Inferior parietal cortex (tissue), 1 donor: ENCODE measurements around the gene CLSTN2.

ENCODE experiments used
- DNase-seq: peaks from one replicate; pipeline ENCODE4 v3.0.0-alpha.2; 2016; ENCODE audit errors: extremely low spot score

CLSTN2 gene

DNA sequence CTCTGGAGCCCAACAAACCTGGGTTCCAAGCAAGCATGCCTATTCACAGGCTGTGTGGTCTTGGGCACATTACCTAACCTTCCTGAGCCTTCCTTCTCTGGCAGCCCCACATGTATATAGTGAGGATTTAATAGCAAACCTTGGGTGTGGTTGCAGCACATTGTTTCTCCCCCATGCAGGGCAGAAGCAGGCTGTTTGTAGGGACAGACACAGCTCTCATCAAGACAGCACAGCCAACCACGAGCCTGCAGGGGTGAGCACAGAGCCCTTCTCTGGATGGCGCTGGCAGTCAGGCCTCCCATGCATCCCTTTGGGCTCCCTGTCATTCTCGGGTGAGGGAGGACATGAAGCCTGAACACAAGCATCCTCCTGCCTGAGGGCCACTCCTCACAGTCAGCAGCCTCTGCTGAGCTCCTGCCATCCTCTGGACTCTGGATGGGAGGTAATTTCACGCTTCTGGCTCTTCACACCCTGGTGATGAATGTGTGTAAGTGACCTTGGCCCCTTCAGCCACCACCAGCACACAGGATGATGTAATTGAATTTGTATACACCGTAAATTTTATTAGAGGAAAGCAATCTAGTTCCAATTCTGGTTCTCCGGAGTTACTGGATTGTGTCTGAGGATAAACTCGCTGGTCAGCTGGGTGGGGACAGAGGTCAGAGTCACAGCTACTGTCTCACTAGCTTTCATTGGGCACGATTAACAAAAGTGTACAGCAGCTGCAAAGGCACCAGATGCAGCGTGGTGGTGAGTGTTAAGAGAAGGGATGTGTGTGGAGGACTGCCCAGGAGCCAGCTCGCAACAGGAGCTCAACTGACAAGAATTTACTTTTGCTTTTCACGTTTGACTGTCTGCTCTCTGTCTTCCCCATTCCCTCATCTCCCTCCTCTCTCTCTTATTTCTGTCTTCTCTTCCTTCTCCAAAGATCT lies 118.1 kb downstream of the CLSTN2 start:
- no peak for DNase-seq

DNA sequence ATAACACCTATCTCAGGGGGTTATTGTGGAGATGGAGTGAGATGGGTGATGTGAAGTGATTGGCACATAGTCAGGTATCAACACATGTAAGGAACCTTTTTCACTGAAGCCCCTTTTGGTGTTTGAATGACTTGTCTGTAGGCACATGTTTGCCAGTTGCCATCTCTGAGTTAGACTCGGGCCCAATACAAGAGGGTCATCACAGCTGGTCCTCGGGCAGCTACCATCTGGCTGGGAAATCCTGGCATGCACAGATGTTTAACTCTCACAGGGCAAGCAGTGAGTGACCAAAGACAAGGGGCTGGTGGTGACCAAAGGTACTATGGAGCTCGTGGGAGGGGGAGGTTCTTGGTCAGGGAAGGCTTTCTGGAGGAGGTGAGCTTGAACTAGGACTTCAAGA lies 118.8 kb downstream of the CLSTN2 start:
- DNase-seq, result no peak

DNA sequence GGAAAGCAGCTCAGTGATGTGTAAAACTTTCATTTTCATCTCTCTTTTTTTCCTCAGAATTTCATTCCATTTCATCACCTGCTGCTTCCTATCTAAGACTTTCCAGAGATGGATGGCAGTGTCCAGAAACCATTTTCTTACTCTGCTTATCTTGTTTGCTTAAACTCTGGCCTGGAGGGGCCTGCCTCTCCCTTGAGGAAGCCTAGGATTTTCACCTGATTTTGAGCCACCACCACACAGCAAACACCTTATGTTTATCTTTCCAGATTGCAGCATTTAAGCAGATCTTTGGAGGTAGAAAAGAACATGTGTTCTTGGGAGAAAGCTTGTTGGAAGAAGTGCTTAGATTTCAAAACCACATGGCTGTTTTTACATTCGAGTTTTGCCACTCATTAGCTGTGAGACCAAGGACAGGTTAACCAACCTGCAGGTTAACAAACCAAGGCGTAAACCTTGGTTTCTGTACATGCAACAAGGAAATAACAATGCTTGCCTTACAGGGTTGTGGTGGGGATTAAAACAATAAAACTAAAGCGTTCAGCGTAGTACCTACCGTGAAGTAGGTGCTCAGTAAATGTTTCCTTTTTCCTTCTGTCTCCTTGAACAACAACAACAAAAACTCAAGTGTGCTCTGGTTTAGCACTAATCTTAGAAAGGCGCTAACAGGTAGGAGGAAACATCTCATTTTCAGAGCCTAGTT lies 120.3 kb downstream of the CLSTN2 start:
- no peak for DNase-seq

DNA sequence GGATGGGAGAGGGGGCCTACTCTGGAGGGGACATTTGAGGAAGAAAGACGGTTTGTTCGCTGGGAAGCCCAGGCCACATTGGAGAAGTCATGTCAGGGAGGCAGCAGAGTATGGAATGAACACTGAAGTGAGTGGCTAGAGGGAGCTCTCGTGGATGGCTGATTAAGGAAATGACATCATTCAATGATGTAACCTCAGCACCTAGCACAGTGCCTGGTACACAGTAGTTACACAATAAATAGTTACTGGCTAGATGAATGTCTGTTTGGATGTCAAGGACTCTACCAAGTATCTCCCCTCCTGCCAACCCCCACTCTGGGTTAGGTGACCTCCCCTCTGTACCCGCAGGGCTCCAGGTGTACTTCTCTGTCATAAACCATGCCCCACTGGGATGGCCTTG lies 121.1 kb downstream of the CLSTN2 start:
- no peak for DNase-seq

DNA sequence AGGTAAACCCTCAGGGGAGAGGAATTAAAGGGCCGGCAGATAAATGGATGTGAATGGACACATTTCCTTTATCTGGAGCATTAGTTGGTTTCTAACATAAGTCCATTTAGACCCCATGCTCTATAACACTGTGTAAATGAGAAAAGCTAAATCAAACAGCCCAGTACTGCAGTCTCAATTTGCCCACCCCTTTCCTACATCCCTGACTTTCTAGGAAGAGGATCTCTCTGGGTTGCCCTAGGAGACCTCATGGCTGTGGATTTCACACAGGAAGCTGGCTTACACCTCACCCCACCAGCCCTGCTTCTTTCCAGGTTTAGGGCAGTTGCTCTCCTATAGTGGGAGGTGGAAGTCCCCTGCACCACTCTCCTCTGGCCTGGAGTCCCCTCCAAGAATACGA lies 126.2 kb downstream of the CLSTN2 start:
- DNase-seq, result no peak

DNA sequence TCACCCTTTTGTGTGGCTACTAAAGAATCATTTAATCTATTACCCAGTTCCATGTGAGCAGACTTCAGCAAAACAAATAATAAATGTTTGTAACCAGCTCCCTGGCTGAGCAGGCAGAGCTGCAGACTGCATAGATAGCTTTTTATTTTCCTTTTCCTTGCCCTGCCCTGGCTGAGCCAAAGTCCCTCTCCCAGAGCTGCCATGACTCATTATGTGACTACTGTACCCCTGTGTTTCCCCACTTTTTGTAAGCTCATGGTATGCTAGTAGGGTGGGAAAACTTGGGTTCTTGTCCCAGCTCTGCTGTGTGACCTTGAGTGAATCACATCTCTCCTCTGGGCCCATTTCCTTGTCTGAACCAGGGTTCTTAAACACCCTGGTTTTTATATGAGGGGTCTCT lies 127.5 kb downstream of the CLSTN2 start:
- no peak for DNase-seq

DNA sequence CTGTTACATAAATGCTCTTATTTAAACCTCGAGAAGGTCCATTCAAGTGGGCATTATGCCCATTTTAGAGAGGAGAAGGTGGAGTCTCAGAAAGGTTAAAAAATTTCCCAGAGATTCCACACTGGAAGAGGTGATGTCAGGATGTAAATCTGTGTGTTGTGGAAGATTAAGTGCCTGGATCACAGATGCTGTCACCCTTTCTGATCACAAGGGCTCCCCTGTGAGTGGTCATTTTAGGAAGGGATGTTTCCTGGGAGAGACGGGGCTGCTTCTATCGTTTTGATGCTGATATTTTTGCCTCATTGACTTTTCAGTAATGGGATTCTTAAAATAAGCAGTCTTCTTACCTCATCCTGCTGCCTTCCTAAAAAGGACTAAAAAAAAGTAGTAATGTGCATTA lies 132.5 kb downstream of the CLSTN2 start:
- no peak for DNase-seq

DNA sequence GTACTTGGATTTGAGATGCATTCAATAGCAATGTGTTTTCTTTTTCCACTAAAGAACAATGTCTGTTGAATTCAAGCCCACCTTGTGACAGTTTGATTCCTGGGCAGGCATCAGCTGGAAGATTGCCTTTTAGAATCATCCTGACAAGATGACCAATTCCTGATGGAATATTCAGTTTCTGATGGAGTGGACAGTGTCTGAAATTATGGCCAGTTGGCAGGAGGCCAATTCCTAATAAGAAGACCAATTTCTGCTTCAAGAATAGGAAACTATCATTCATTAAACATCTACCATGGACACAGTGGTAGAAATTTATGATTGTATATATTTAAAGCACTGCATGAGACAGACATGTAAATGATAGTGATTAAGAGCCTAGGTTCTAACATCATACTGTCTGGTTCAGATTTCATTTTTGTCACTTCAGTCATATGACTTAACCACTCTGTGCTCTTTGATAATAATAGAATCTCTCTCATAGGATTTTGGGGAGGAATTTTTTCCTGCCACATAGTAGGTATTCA lies 133.6 kb downstream of the CLSTN2 start:
- no peak for DNase-seq

DNA sequence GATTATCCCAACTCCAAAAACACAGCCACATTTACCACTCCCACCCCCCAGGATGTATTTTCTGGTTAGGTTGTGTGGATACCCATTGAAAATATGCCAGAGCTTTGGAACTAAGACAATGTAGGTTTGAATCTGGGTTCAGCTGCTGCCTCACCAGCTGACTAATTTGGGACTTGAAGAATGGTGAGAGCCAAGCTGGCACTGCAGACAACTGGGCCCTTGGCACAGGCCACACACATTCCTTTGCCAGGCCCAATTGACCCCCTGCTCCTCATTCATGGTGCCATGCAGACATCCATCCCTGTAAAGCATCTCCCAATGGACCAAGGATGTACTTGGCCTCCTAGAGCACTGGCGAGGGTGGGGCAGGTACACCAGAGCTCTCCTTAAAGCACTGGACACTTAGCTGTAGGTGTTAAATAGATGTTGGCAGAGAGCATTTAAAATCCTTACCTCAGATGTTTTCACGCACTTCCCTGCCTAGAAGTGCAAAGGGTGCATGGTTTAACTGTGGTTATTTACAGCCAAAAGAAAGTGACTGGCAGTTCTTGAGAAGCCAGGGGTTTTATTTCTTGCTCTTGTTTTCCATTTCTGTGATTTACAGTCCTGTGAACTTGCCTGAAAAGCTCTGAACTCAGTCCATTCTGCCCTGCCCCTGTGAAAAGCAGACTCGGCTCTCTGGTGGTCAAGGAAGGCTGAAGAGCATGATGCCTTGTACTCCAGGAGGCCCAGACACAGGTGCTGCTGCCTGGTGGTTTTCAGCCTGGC lies 138.5 kb downstream of the CLSTN2 start:
- no peak for DNase-seq

DNA sequence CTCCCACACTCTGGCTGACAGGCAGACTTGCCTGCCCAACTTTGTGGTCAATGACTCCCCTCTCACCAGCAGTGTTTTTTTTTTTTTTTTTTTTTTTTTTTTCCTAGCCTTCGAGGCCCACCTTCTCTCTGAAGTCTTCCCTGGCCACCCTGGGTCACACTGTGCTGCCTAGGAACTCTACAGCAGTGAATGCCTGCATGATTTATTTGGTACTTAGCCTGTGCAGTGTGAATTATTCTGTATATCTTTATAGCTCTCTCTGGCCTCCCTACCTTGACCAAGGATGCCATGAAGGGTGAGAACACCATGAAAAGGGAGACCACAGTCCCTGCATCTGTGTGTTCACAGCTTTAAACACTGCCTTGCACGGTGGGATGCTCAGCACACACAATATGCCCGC lies 141.6 kb downstream of the CLSTN2 start:
- no peak for DNase-seq

DNA sequence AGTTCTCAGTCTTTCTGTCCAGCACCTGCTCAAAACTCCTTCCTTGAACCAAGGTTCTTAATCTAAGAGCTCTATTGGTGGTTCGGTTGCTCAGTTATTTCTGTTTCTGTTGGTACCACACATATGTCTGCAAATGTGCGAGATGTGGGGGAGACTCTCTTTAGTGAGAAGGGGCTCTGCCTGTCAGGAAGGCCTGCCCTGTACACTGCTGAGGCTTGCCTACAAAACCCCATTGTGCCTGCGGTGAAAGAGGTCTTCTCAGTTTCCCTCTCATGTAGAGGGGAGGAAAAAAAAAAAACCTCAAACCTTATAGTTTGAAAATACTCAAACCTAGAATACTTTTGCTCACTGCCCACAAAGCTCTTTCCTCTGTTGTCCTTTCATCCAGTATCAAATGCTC lies 142.4 kb downstream of the CLSTN2 start:
- DNase-seq, result no peak

DNA sequence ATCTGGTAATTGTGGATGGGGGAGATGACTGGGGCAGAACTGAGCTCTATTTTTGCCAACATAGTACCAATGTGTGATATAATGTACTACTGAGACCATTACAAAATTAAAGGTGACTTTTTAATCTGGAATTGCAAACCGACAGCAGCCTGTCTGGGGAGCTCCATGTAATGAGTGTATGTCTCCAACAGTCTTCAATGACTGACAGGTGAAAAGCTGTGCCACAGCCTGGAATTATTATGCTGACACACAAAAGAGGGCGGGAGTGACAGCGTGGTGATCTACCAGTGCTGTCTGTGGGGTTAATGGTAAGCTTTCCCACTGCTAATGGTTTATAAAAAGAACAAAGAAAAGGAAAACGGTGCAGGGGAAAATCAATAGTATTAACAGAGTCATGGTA lies 143.4 kb downstream of the CLSTN2 start:
- DNase-seq, result no peak

DNA sequence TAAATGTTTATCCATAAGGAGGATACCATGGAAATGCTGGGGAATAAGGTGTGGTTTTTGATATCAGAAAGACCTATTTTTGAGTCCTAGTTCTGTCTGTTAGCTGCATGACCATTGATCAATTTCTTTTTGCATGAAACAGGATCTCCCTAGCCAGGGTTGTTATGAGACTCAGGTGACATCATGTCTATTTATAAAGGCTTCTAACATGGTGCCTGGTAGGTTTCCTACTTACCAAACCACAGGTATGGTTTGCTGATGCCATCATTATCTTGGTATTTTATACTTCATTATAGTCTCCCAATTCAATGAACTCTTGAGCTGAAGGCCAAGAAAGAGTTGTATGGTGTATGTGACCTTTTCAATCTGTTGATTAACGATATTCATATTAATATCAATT lies 144.0 kb downstream of the CLSTN2 start:
- no peak for DNase-seq

DNA sequence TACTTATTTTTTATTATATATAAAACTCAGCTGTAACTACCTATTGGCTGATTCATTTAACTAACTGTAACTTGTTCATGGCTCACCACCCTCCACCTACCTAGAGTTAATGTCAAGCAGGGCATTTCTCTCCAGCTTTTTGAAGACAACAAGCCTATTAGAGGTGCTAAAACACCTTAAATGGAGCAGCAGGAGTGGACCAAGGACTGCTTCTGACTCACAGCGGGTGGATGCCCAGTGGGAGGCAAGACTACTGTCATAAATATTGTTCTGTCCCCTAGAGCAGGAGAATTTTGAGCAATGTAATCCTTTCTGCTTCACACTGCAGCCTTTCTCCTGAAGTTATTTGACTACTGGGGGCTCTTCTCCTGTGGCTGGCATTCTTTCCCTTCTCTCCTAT lies 146.9 kb downstream of the CLSTN2 start:
- no peak for DNase-seq

DNA sequence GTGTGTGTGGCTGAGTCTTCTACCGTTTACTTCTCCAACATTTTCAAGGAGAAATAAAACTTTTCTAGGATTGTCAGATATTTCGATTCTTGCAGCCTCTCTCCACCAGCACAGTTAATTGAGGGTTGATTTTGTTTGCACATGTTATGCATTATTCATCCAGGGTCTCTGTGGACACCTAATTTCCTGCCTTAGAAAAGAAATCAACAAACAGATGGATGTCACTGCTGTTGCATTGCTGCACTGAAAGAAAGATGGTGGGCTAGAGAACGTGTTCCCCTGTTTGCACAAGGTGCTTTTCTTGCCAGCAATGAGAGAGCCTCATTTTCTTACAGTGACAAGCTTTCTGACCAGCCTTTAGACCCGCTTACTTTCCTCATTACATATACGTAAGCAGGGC lies 150.0 kb downstream of the CLSTN2 start:
- DNase-seq, result no peak

DNA sequence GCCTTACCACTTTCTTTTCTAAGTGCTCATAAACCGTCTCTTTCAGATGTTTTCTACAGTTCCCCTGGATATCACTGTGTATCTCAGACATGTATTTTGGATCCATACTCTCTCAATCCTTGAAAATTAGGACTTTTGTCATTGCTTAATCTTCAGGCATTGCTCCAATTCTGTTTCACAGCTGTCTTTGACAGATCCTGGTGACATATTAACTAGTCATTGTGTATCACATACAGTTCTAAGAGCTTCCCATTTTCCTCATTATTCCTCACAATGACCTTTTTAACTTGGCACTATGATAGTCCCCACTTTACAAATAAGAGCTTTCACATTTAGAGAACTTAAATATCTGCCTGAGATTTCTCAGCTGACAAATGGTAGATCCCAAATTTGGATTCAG lies 151.7 kb downstream of the CLSTN2 start:
- DNase-seq, result no peak

DNA sequence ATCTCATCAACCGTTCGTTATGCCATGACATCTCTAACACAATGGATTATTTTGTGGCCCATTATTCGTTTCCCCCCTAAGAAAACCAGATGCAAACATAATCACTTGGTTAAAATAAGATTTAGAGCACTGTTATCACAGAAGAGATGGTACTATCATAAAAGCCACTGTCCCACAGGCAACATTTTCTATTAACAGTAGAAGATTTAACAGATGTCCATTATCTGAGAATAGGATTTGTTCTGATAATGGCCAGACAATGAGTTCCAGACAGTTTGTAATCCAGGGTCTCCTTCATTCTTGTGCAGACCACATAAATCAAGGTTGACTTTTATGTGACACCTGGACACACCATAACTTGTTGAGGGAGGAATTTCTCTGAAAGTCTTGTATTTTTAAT lies 153.1 kb downstream of the CLSTN2 start:
- DNase-seq, result no peak

DNA sequence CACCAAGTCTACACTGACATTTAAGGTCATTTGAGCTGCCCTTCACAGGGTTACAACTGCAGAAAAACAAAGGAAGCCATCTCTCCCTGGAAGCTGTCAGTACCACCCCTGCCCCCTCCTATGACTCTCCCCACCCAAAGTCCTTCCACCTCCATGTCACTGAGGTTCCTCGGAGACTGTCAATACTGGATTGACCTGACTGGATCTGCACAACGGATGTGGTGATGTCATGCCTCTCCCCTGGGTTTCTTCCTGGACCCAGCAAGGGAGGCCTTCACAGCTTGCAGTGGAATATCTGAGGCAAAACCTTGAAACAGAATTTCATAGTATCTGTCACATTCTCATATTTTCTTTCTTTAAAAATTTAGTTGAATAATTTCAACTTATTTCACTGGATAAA lies 153.5 kb downstream of the CLSTN2 start:
- no peak for DNase-seq

DNA sequence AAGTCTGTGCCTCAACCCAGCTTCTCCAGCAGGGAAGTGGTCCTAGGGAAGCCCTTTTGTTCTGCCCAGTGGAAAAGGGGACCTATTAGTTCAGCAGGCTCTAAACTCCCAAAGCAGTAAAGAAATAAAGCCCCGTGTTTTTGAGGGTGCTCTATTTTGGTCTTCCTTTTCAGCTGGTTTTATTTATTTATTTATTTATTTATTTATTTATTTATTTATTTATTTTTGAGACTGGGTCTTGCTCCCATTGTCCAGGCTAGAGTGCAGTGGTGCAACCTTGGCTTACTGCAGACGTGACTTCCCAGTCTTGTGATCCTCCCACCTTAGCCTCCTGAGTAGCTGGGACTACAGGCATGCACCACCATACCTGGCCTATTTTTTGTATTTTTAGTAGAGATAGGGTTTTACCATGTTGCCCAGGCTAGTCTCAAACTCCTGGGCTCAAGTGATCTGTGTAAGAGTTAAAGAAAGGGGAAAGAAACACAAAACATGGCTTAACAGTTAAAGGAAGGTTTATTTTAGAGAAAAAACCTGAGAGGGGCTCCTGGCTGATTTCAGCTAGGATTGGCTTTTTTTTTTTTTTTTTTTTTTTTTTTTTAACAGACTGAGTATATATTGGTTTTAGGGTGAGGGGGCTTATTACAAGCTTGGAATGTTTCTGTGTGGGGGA lies 154.6 kb downstream of the CLSTN2 start:
- no peak for DNase-seq

DNA sequence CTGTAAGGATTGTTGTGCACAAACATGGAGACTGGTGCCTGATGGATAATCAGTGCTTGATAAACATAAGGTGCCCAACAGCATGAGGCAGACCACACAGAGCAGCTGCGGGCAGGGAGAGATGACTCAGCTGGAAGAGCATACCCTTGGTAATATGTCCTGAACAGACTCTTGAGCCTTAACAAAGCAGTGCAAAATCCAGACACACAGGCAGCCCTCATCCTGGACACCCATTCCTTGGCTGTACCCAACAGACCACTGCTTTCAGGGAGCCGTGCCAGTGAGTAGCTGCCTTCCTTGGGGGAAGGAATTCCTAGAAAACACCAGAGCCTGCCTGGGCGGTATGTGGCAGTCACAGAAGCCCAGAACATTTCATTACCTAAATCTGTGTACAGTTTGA lies 156.2 kb downstream of the CLSTN2 start:
- DNase-seq, result no peak

DNA sequence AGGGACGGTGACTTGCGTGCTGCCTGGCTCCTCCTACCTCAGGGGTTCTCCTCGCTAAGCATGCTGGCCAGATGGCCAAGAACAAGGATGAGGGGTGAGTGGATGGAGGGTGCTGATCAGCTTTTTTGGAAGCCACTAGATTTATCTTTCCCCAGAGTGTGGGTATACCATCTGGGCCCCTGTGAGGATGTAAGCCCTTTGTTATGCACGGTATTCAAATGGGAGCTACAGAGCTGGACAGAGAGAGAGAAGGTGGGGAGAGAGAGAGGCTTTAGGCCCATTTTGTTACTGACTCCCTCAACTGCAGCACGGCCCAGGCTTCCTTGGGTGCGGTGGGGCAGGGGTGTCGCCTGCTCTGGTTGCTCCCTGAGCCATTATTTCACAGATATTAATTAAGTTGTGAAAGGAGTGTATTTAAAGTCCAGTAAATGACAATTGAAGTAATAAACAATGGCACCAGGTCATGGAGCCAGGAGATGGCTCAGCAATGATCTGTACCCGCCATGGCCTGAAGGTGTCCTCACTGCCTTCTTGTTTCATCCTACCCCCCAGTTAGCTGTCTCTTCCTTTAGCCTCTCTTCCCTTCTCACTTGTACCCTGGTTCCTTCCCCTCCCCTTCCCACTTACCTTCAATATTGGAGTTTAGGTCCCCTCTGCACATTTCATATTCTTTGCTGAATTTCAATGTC lies 158.0 kb downstream of the CLSTN2 start:
- DNase-seq, result no peak
